ENCODE measurements around the gene ZDHHC15. TPM values are rescaled to one million over a fixed set of nuclear protein-coding genes. Genes with fewer than 3 reads are reported as not detected.
"Not testable (repeated sequence)": the region's sequence is repeated elsewhere in the genome, so short reads cannot be mapped to it uniquely, and the experiment has no call there.

Gene ZDHHC15, protein sequence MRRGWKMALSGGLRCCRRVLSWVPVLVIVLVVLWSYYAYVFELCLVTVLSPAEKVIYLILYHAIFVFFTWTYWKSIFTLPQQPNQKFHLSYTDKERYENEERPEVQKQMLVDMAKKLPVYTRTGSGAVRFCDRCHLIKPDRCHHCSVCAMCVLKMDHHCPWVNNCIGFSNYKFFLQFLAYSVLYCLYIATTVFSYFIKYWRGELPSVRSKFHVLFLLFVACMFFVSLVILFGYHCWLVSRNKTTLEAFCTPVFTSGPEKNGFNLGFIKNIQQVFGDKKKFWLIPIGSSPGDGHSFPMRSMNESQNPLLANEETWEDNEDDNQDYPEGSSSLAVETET
- under 1 TPM; 0.38 to 0.45 TPM for polyA plus RNA-seq

DNA sequence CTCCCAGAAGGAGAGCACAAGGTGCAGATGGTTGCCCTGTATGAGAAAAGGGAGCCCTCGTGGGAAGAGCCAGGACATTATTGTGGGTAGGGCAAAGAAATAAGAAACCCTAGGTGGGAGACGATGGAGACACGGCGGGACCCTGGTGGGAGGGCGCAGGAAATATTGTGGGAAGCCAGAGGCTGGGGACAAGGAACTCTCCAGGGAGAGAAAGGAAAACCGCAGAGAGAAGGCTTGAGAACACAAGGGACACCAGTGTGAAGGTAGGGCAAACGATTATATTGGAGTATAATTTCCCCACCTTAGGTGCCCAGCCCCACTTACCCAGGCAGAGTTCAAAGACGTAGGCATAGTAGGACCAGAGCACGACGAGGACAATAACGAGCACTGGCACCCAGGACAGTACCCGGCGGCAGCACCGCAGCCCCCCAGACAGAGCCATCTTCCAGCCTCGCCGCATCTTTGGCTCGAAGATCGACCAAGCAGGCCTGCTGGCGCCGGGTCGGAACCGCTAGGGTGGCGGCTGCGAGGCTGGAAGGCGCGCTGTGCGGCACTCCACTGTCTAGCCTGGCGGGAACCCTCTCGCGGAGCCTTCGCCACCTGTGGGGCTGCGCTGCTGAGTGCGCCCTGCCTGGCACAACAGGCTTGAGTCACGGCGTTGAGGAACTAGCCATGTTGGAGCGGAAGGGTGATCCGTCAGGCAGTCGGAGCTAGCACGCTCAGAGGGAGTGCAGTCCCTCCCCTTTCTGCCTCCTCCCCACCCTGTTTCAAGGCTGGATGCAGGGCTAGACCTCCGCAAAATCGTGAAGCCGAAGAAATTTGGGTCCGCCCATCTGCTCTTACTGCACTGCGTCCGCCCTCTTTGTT is at the start of gene ZDHHC15:
Gene ZDHHC15 (minus strand): TSS at position 473 of the 867 bp plus-strand sequence. CDS start 13 bp downstream, at position 460.
- H3K27me3 ChIP-seq (ENCODE audit: control insufficient read depth in 1 of 2, insufficient read depth in 2 of 2, low read length in 2 of 2): no peaks in the 10 kb centered on the region
- 1 to 23% methylated on average over 43 to 45 of the region's 45 CpGs for WGBS, 2 donors
- no peaks in the 10 kb centered on the region for H3K4me1 ChIP-seq (ENCODE audit: control insufficient read depth in 2 of 2, insufficient read depth in 2 of 2, low read length in 1 of 2)
- no peaks in the 10 kb centered on the region for H3K36me3 ChIP-seq (ENCODE audit: control insufficient read depth in 2 of 2, insufficient read depth in 2 of 2, low read length in 1 of 2)
- H3K9me3 ChIP-seq (ENCODE audit: control insufficient read depth in 2 of 2, insufficient read depth in 1 of 2, low read depth in 1 of 2, low read length in 1 of 2): no peaks in the 10 kb centered on the region
- H3K27ac ChIP-seq (ENCODE audit: low read depth in 2 of 2, low read length in 1 of 2): peak within 1 kb of the TSS; percentile 63 to 66
- H3K4me3 ChIP-seq (ENCODE audit: low read depth in 1 of 2, low read length in 2 of 2): peak within 1 kb of the TSS; percentile 46 to 52

DNA sequence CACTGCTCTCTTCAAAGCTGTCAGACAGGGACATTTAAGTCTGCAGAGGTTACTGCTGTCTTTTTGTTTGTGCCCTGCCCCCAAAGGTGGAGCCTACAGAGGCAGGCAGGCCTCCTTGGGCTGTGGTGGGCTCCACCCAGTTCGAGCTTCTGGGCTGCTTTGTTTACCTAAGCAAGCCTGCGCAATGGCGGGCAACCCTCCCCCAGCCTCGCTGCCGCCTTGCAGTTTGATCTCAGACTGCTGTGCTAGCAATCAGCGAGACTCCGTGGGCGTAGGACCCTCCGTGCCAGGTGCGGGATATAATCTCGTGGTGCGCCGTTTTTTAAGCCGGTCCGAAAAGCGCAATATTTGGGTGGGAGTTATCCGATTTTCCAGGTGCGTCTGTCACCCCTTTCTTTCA is 37.7 kb upstream of the ZDHHC15 start:
- H3K27me3 ChIP-seq (ENCODE audit: control insufficient read depth in 1 of 2, insufficient read depth in 2 of 2, low read length in 2 of 2); H3K4me1 ChIP-seq (ENCODE audit: control insufficient read depth in 2 of 2, insufficient read depth in 2 of 2, low read length in 1 of 2); H3K9me3 ChIP-seq (ENCODE audit: control insufficient read depth in 2 of 2, insufficient read depth in 1 of 2, low read depth in 1 of 2, low read length in 1 of 2); H3K27ac ChIP-seq (ENCODE audit: low read depth in 2 of 2, low read length in 1 of 2); H3K4me3 ChIP-seq (ENCODE audit: low read depth in 1 of 2, low read length in 2 of 2); H3K36me3 ChIP-seq (ENCODE audit: control insufficient read depth in 2 of 2, insufficient read depth in 2 of 2, low read length in 1 of 2): not testable (repeated sequence)
- 87 to 95% methylated on average over 13 to 18 of the region's 18 CpGs for WGBS, 2 donors

DNA sequence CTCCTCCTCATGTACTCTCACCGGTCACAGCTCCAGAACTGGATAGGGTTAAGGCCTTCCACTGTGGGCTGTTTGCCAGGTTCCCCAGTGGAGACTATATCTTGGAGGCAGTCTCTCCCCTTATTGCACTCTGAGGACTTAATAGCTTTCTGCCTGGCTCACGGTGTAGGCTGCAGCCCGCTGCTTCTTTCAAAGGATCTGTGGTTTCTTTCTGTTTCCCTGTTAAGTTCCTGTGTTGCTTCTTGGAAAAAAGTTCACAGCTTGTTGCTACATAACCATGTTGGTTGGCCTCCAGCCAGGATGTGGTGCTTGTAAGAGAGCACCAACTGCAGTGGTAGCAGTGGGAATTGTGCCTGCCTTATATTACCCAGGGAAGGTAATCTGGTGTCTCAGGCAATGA is 24.9 kb upstream of the ZDHHC15 start:
- Histone ChIP-seq H3K9me3 (ENCODE audit: control insufficient read depth in 2 of 2, insufficient read depth in 1 of 2, low read depth in 1 of 2, low read length in 1 of 2) (no peaks in the 10 kb centered on the region), H3K27ac (ENCODE audit: low read depth in 2 of 2, low read length in 1 of 2) (no peak overlapping the region), H3K4me3 (ENCODE audit: low read depth in 1 of 2, low read length in 2 of 2) (no peak overlapping the region), H3K4me1 (ENCODE audit: control insufficient read depth in 2 of 2, insufficient read depth in 2 of 2, low read length in 1 of 2) (peaks cover 0 to 2% of the 10 kb centered on the region in 2 donors), H3K36me3 (ENCODE audit: control insufficient read depth in 2 of 2, insufficient read depth in 2 of 2, low read length in 1 of 2) (no peaks in the 10 kb centered on the region), H3K27me3 (ENCODE audit: control insufficient read depth in 1 of 2, insufficient read depth in 2 of 2, low read length in 2 of 2) (no peaks in the 10 kb centered on the region)
- WGBS, 2 donors: 21 to 40% methylated on average over 3 of the region's 3 CpGs

DNA sequence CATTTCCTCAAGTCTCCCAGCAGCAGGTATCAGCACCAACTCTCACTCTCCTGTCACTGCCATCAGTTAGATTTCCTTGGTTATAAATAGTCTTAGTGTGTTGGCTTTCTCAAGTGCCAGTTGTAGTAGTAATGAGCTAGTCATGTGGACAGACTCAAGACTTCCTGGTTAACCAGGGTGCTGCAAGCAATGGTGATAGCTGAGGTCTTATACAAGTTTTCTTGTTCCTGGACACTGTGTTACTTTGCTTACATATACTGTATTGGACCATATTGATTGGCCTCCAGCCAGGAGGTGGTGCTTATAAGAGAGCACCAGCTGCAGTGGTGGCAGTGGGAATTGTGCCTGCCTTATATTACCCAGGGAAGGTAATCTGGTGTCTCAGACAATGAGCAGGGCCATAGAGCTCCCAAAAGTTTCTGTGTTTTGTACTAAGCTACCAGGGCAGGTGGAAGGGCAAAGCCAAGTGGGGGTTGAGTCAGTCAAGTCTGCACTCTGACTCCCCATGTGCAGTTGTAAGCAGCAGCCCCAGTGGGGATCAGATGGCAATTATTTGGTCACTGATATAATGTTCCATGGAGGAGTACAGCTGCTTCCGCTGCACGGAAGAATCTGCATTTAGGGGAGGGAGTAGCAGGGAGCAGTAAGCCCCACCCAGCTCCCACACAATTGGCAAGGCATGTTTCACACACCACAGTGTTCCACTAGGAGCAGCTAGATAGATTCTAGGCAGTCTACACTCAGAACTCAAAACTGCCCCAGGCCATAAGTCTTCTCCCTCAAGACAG is 24.1 kb upstream of the ZDHHC15 start:
- H3K27me3 ChIP-seq (ENCODE audit: control insufficient read depth in 1 of 2, insufficient read depth in 2 of 2, low read length in 2 of 2): no peaks in the 10 kb centered on the region
- no peaks in the 10 kb centered on the region for H3K36me3 ChIP-seq (ENCODE audit: control insufficient read depth in 2 of 2, insufficient read depth in 2 of 2, low read length in 1 of 2)
- no peaks in the 10 kb centered on the region for H3K9me3 ChIP-seq (ENCODE audit: control insufficient read depth in 2 of 2, insufficient read depth in 1 of 2, low read depth in 1 of 2, low read length in 1 of 2)
- peaks cover 0 to 2% of the 10 kb centered on the region in 2 donors for H3K4me1 ChIP-seq (ENCODE audit: control insufficient read depth in 2 of 2, insufficient read depth in 2 of 2, low read length in 1 of 2)
- no peak overlapping the region for H3K27ac ChIP-seq (ENCODE audit: low read depth in 2 of 2, low read length in 1 of 2)
- 54% methylated on average over 2 of the region's 2 CpGs for WGBS, 2 donors
- no peak overlapping the region for H3K4me3 ChIP-seq (ENCODE audit: low read depth in 1 of 2, low read length in 2 of 2)

DNA sequence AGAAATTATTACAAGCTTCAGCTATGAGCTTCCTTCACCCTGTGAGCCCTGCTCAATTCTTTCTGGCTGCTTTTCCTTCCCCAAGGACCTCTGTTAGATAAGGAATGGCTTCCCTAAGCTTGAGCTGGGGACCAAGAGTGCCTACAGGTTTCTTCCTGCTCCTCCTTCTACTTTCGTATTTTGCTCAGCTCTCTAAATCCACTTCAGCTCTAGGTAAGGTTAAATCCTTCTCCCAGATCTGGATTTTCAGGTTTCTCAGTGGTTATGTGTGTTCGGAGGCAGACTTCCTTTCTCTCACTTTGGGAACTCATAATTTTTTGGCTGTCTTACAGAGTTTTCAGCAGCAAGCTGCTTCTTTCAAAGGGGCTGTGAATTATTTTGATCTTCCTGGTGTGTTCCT is 21.9 kb upstream of the ZDHHC15 start:
- no peaks in the 10 kb centered on the region for H3K27me3 ChIP-seq (ENCODE audit: control insufficient read depth in 1 of 2, insufficient read depth in 2 of 2, low read length in 2 of 2)
- no peaks in the 10 kb centered on the region for H3K36me3 ChIP-seq (ENCODE audit: control insufficient read depth in 2 of 2, insufficient read depth in 2 of 2, low read length in 1 of 2)
- 24 to 35% methylated on average over 2 of the region's 2 CpGs for WGBS, 2 donors
- no peaks in the 10 kb centered on the region for H3K9me3 ChIP-seq (ENCODE audit: control insufficient read depth in 2 of 2, insufficient read depth in 1 of 2, low read depth in 1 of 2, low read length in 1 of 2)
- peaks cover 0 to 2% of the 10 kb centered on the region in 2 donors for H3K4me1 ChIP-seq (ENCODE audit: control insufficient read depth in 2 of 2, insufficient read depth in 2 of 2, low read length in 1 of 2)
- no peak overlapping the region for H3K4me3 ChIP-seq (ENCODE audit: low read depth in 1 of 2, low read length in 2 of 2)
- peak overlapping the region in 1 of 2 donors; percentile 31 for H3K27ac ChIP-seq (ENCODE audit: low read depth in 2 of 2, low read length in 1 of 2)

DNA sequence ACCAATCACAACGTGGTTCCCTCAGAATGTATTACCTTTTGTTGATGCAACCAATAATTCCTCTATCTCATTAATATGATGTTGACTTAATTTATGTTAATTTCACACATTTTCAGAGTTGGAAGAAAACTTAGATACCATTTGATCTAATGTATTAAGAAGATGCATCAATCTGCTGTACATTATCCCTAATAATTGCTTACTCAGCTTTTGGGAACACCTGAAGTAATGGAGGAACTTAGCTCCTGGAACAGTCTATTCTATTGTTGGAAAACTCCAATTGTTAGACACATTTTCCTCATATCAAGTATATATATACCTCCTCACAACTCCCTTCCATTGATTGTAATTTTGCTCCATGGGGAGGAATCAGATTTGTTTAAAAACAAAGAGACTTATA is 38.9 kb downstream of the ZDHHC15 start:
- WGBS, 2 donors: 48 to 89% methylated on average over 1 of the region's 1 CpG
- H3K9me3 ChIP-seq (ENCODE audit: control insufficient read depth in 2 of 2, insufficient read depth in 1 of 2, low read depth in 1 of 2, low read length in 1 of 2): peaks cover 0 to 2% of the 10 kb centered on the region in 2 donors
- H3K27me3 ChIP-seq (ENCODE audit: control insufficient read depth in 1 of 2, insufficient read depth in 2 of 2, low read length in 2 of 2): no peaks in the 10 kb centered on the region
- H3K4me1 ChIP-seq (ENCODE audit: control insufficient read depth in 2 of 2, insufficient read depth in 2 of 2, low read length in 1 of 2): no peaks in the 10 kb centered on the region
- H3K4me3 ChIP-seq (ENCODE audit: low read depth in 1 of 2, low read length in 2 of 2): no peak overlapping the region
- no peaks in the 10 kb centered on the region for H3K36me3 ChIP-seq (ENCODE audit: control insufficient read depth in 2 of 2, insufficient read depth in 2 of 2, low read length in 1 of 2)
- no peak overlapping the region for H3K27ac ChIP-seq (ENCODE audit: low read depth in 2 of 2, low read length in 1 of 2)

DNA sequence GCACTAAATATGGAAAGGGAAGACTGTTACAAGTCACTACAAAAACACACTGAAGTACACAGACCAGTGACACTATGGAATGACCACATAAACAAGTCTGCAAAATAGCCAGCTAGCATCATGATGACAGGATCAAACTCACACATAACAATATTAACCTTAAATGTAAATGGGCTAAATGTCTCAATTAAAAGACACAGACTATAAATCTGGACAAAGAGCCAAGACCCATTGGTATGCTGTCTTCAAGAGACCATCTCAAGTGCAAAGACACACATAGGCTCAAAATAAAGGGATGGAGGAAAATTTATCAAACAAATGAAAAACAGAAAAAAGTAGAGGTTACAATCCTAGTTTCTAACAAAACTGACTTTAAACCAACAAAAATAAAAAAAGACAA is 61.1 kb downstream of the ZDHHC15 start:
- not testable (repeated sequence) for H3K36me3 ChIP-seq (ENCODE audit: control insufficient read depth in 2 of 2, insufficient read depth in 2 of 2, low read length in 1 of 2)

DNA sequence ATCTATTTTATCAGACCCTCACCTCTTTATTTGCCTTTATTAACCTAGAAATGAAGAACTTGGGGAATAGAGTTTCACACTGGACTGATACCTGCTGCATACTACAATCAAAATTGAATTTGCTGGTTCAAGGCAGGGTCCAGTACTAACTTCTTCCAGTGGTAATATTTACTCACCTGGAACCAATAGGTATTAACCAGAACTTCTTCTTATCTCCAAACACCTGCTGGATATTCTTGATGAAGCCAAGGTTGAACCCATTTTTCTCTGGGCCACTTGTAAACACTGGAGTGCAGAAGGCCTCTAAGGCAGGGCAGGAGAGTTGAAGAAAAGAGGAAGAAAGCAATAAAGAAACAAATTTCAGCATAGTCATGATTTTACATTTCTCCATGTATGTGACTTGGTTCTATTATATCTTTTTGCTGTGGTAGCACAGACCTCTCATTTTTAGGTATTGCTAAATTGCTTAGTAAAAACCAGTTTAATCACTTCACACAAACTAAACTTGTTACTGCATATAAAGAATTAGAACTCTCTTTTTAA is 101.1 kb downstream of the ZDHHC15 start:
- Histone ChIP-seq H3K4me3 (ENCODE audit: low read depth in 1 of 2, low read length in 2 of 2) (no peak overlapping the region), H3K36me3 (ENCODE audit: control insufficient read depth in 2 of 2, insufficient read depth in 2 of 2, low read length in 1 of 2) (no peaks in the 10 kb centered on the region), H3K4me1 (ENCODE audit: control insufficient read depth in 2 of 2, insufficient read depth in 2 of 2, low read length in 1 of 2) (no peaks in the 10 kb centered on the region), H3K9me3 (ENCODE audit: control insufficient read depth in 2 of 2, insufficient read depth in 1 of 2, low read depth in 1 of 2, low read length in 1 of 2) (no peaks in the 10 kb centered on the region), H3K27ac (ENCODE audit: low read depth in 2 of 2, low read length in 1 of 2) (no peak overlapping the region), H3K27me3 (ENCODE audit: control insufficient read depth in 1 of 2, insufficient read depth in 2 of 2, low read length in 2 of 2) (no peaks in the 10 kb centered on the region)

More for the DNA sequence above, 61.1 kb downstream of the ZDHHC15 start:
- H3K4me3 ChIP-seq (ENCODE audit: low read depth in 1 of 2, low read length in 2 of 2); H3K27me3 ChIP-seq (ENCODE audit: control insufficient read depth in 1 of 2, insufficient read depth in 2 of 2, low read length in 2 of 2); H3K9me3 ChIP-seq (ENCODE audit: control insufficient read depth in 2 of 2, insufficient read depth in 1 of 2, low read depth in 1 of 2, low read length in 1 of 2); H3K27ac ChIP-seq (ENCODE audit: low read depth in 2 of 2, low read length in 1 of 2); H3K4me1 ChIP-seq (ENCODE audit: control insufficient read depth in 2 of 2, insufficient read depth in 2 of 2, low read length in 1 of 2): not testable (repeated sequence)

DNA sequence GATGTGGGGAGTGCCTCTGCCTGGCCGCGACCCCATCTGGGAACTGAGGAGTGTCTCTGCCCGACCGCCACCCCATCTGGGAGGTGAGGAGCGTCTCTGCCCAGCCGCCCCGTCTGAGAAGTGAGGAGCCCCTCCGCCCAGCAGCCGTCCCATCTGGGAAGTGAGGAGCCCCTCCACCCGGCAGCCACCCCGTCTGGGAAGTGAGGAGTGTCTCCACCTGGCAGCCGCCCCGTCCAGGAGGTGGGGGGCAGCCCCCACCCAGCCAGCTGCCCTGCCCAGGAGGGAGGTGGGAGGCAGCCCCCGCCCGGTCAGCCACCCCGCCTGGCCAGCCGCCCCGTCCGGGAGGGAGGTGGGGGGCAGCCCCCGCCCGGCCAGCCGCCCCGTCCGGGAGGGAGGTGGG is 115.7 kb downstream of the ZDHHC15 start:
- WGBS, 2 donors: 95 to 97% methylated on average over 6 to 21 of the region's 24 CpGs
- H3K27ac ChIP-seq (ENCODE audit: low read depth in 2 of 2, low read length in 1 of 2); H3K4me3 ChIP-seq (ENCODE audit: low read depth in 1 of 2, low read length in 2 of 2): not testable (repeated sequence)

More for the DNA sequence above, 115.7 kb downstream of the ZDHHC15 start:
- H3K36me3 ChIP-seq (ENCODE audit: control insufficient read depth in 2 of 2, insufficient read depth in 2 of 2, low read length in 1 of 2); H3K4me1 ChIP-seq (ENCODE audit: control insufficient read depth in 2 of 2, insufficient read depth in 2 of 2, low read length in 1 of 2); H3K9me3 ChIP-seq (ENCODE audit: control insufficient read depth in 2 of 2, insufficient read depth in 1 of 2, low read depth in 1 of 2, low read length in 1 of 2); H3K27me3 ChIP-seq (ENCODE audit: control insufficient read depth in 1 of 2, insufficient read depth in 2 of 2, low read length in 2 of 2): not testable (repeated sequence)

Data from esophagus (tissue), 2 donors.